ENCODE results near the gene SGCE.

SGCE gene

GRCh38 chr7:94639384-94639783, 16.5 kb downstream of the SGCE start:
- H2AFZ ChIP-seq (ENCODE audit: low read depth, low read length) = no peak overlapping the region
- H3K14ac ChIP-seq (ENCODE audit: low read length in 2 of 2) = no peak overlapping the region
- H3K9ac ChIP-seq (ENCODE audit: low read length) = no peak overlapping the region
- peaks cover 3 to 17% of the 10 kb centered on the region in 2 experiments for H3K36me3 ChIP-seq (ENCODE audit: control insufficient read depth in 1 of 2, insufficient read depth in 2 of 2, low read depth in 1 of 2, low read length in 2 of 2)
- H3K23ac ChIP-seq (ENCODE audit: low read length in 2 of 2) = no peak overlapping the region
- H3K79me1 ChIP-seq (replicated peaks; ENCODE audit: low read length, poor library complexity, severe bottlenecking) = peaks cover 18% of the 10 kb centered on the region
- H4K91ac ChIP-seq (ENCODE audit: low read length) = no peak overlapping the region
- H3K27me3 ChIP-seq (ENCODE audit: control insufficient read depth in 1 of 2, insufficient read depth in 1 of 2, low read length in 2 of 2) = no peaks in the 10 kb centered on the region
- H2BK120ac ChIP-seq (ENCODE audit: low read depth, low read length) = no peak overlapping the region
- H2BK5ac ChIP-seq (ENCODE audit: low read depth, low read length, poor library complexity, severe bottlenecking) = no peak overlapping the region
- no CpG with 5 or more reads among the region's 1 CpG for WGBS
- H3K9me3 ChIP-seq (ENCODE audit: control insufficient read depth, low read length) = no peaks in the 10 kb centered on the region
- no peak for DNase-seq
- H4K8ac ChIP-seq (ENCODE audit: low read length) = no peak overlapping the region
- no peak overlapping the region for H3K18ac ChIP-seq (ENCODE audit: low read depth in 1 of 2, low read length in 2 of 2)
- no peak overlapping the region for H2BK15ac ChIP-seq (ENCODE audit: low read depth, poor library complexity, severe bottlenecking)
- H3K4me1 ChIP-seq (ENCODE audit: control insufficient read depth, insufficient read depth, low read depth, low read length) = no peaks in the 10 kb centered on the region
- H3K27ac ChIP-seq (ENCODE audit: low read length, poor library complexity, severe bottlenecking) = no peak overlapping the region
- no peak overlapping the region for H2BK12ac ChIP-seq (ENCODE audit: low read length in 2 of 2)
- H3K4ac ChIP-seq (ENCODE audit: low read depth in 1 of 2, low read length in 2 of 2) = no peak overlapping the region
- no peak overlapping the region for H2AK5ac ChIP-seq (ENCODE audit: low read length, severe bottlenecking)
- no peak overlapping the region for H3K4me3 ChIP-seq (ENCODE audit: insufficient read depth in 1 of 2, low read depth in 1 of 2, low read length in 2 of 2)
- no peak overlapping the region for H3K4me2 ChIP-seq (ENCODE audit: low read length, poor library complexity, severe bottlenecking)

GRCh38 chr7:94635687-94636086, 20.2 kb downstream of the SGCE start:
- Histone ChIP-seq H3K4ac (ENCODE audit: low read depth in 1 of 2, low read length in 2 of 2) (no peak overlapping the region), H3K9ac (ENCODE audit: low read length) (no peak overlapping the region)

DNA sequence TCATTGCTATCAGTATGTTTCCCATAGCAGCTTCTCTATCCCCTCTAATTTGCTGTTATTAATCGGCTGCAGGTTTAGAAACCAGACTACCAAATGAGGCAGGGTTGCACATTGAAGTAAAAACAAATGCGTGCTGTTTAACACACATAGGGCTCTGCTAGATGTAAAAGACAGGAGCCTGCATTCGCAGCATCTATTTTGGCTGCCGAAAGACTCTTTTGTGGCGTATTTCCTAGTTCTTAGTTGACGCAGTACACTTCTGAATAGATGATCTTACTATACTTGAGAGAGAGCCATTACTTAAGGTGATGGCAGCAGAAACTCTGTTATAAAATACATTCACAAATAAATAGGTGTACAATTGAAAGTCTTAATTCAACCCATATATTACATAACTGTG, 21.4 kb downstream of the SGCE start:
- Histone ChIP-seq H2BK15ac (ENCODE audit: low read depth, poor library complexity, severe bottlenecking) (no peak overlapping the region), H3K23ac (ENCODE audit: low read length in 2 of 2) (no peak overlapping the region), H3K4me2 (ENCODE audit: low read length, poor library complexity, severe bottlenecking) (no peak overlapping the region), H2BK5ac (ENCODE audit: low read depth, low read length, poor library complexity, severe bottlenecking) (no peak overlapping the region), H3K79me1 (replicated peaks; ENCODE audit: low read length, poor library complexity, severe bottlenecking) (peaks cover 12% of the 10 kb centered on the region), H3K9me3 (ENCODE audit: control insufficient read depth, low read length) (no peaks in the 10 kb centered on the region), H2BK120ac (ENCODE audit: low read depth, low read length) (no peak overlapping the region), H3K27ac (ENCODE audit: low read length, poor library complexity, severe bottlenecking) (no peak overlapping the region), H3K4me1 (ENCODE audit: control insufficient read depth, insufficient read depth, low read depth, low read length) (no peaks in the 10 kb centered on the region), H3K36me3 (ENCODE audit: control insufficient read depth in 1 of 2, insufficient read depth in 2 of 2, low read depth in 1 of 2, low read length in 2 of 2) (peaks cover 0 to 7% of the 10 kb centered on the region in 2 experiments), H4K91ac (ENCODE audit: low read length) (no peak overlapping the region), H3K18ac (ENCODE audit: low read depth in 1 of 2, low read length in 2 of 2) (no peak overlapping the region), H2AK5ac (ENCODE audit: low read length, severe bottlenecking) (no peak overlapping the region), H4K8ac (ENCODE audit: low read length) (no peak overlapping the region), H2BK12ac (ENCODE audit: low read length in 2 of 2) (no peak overlapping the region), H3K14ac (ENCODE audit: low read length in 2 of 2) (no peak overlapping the region), H3K4ac (ENCODE audit: low read depth in 1 of 2, low read length in 2 of 2) (no peak overlapping the region), H3K9ac (ENCODE audit: low read length) (no peak overlapping the region), H3K4me3 (ENCODE audit: insufficient read depth in 1 of 2, low read depth in 1 of 2, low read length in 2 of 2) (no peak overlapping the region), H2AFZ (ENCODE audit: low read depth, low read length) (no peak overlapping the region), H3K27me3 (ENCODE audit: control insufficient read depth in 1 of 2, insufficient read depth in 1 of 2, low read length in 2 of 2) (no peaks in the 10 kb centered on the region)
- WGBS = 100% methylated on average over 6 of the region's 6 CpGs
- no peak for DNase-seq

More at GRCh38 chr7:94635687-94636086, 20.2 kb downstream of the SGCE start:
- H3K4me3 ChIP-seq (ENCODE audit: insufficient read depth in 1 of 2, low read depth in 1 of 2, low read length in 2 of 2) = no peak overlapping the region
- H3K14ac ChIP-seq (ENCODE audit: low read length in 2 of 2) = no peak overlapping the region
- H4K91ac ChIP-seq (ENCODE audit: low read length) = no peak overlapping the region
- H2BK120ac ChIP-seq (ENCODE audit: low read depth, low read length) = no peak overlapping the region
- no peak overlapping the region for H3K27ac ChIP-seq (ENCODE audit: low read length, poor library complexity, severe bottlenecking)
- H3K4me1 ChIP-seq (ENCODE audit: control insufficient read depth, insufficient read depth, low read depth, low read length) = no peaks in the 10 kb centered on the region
- H2BK15ac ChIP-seq (ENCODE audit: low read depth, poor library complexity, severe bottlenecking) = no peak overlapping the region
- H3K9me3 ChIP-seq (ENCODE audit: control insufficient read depth, low read length) = no peaks in the 10 kb centered on the region
- peaks cover 15% of the 10 kb centered on the region for H3K79me1 ChIP-seq (replicated peaks; ENCODE audit: low read length, poor library complexity, severe bottlenecking)
- H3K18ac ChIP-seq (ENCODE audit: low read depth in 1 of 2, low read length in 2 of 2) = no peak overlapping the region
- H3K23ac ChIP-seq (ENCODE audit: low read length in 2 of 2) = no peak overlapping the region
- no peak overlapping the region for H4K8ac ChIP-seq (ENCODE audit: low read length)
- H2AFZ ChIP-seq (ENCODE audit: low read depth, low read length) = no peak overlapping the region
- no peak overlapping the region for H3K4me2 ChIP-seq (ENCODE audit: low read length, poor library complexity, severe bottlenecking)
- no peak overlapping the region for H2BK12ac ChIP-seq (ENCODE audit: low read length in 2 of 2)
- H3K36me3 ChIP-seq (ENCODE audit: control insufficient read depth in 1 of 2, insufficient read depth in 2 of 2, low read depth in 1 of 2, low read length in 2 of 2) = peaks cover 2 to 17% of the 10 kb centered on the region in 2 experiments
- DNase-seq = no peak
- no peaks in the 10 kb centered on the region for H3K27me3 ChIP-seq (ENCODE audit: control insufficient read depth in 1 of 2, insufficient read depth in 1 of 2, low read length in 2 of 2)
- no peak overlapping the region for H2AK5ac ChIP-seq (ENCODE audit: low read length, severe bottlenecking)
- H2BK5ac ChIP-seq (ENCODE audit: low read depth, low read length, poor library complexity, severe bottlenecking) = no peak overlapping the region

- no peak overlapping the region for H3K4me2 ChIP-seq (ENCODE audit: low read length, poor library complexity, severe bottlenecking)
- H2BK12ac ChIP-seq (ENCODE audit: low read length in 2 of 2) = no peak overlapping the region
- H3K9me3 ChIP-seq (ENCODE audit: control insufficient read depth, low read length) = no peaks in the 10 kb centered on the region
- peaks cover 12% of the 10 kb centered on the region for H3K79me1 ChIP-seq (replicated peaks; ENCODE audit: low read length, poor library complexity, severe bottlenecking)
- H3K4me1 ChIP-seq (ENCODE audit: control insufficient read depth, insufficient read depth, low read depth, low read length) = no peaks in the 10 kb centered on the region
- H4K8ac ChIP-seq (ENCODE audit: low read length) = no peak overlapping the region
- no peak overlapping the region for H3K9ac ChIP-seq (ENCODE audit: low read length)
- H4K91ac ChIP-seq (ENCODE audit: low read length) = no peak overlapping the region
- no peak overlapping the region for H3K23ac ChIP-seq (ENCODE audit: low read length in 2 of 2)
- no peak overlapping the region for H3K4me3 ChIP-seq (ENCODE audit: insufficient read depth in 1 of 2, low read depth in 1 of 2, low read length in 2 of 2)
- 100% methylated on average over 1 of the region's 2 CpGs for WGBS
- H2BK120ac ChIP-seq (ENCODE audit: low read depth, low read length) = no peak overlapping the region
- no peak overlapping the region for H3K14ac ChIP-seq (ENCODE audit: low read length in 2 of 2)
- no peak overlapping the region for H2AFZ ChIP-seq (ENCODE audit: low read depth, low read length)
- no peak overlapping the region for H3K18ac ChIP-seq (ENCODE audit: low read depth in 1 of 2, low read length in 2 of 2)
- H3K27ac ChIP-seq (ENCODE audit: low read length, poor library complexity, severe bottlenecking) = no peak overlapping the region
- H2AK5ac ChIP-seq (ENCODE audit: low read length, severe bottlenecking) = no peak overlapping the region
- no peak for DNase-seq
- H2BK5ac ChIP-seq (ENCODE audit: low read depth, low read length, poor library complexity, severe bottlenecking) = no peak overlapping the region
- no peaks in the 10 kb centered on the region for H3K27me3 ChIP-seq (ENCODE audit: control insufficient read depth in 1 of 2, insufficient read depth in 1 of 2, low read length in 2 of 2)
- no peak overlapping the region for H3K4ac ChIP-seq (ENCODE audit: low read depth in 1 of 2, low read length in 2 of 2)
- peaks cover 0 to 5% of the 10 kb centered on the region in 2 experiments for H3K36me3 ChIP-seq (ENCODE audit: control insufficient read depth in 1 of 2, insufficient read depth in 2 of 2, low read depth in 1 of 2, low read length in 2 of 2)
- no peak overlapping the region for H2BK15ac ChIP-seq (ENCODE audit: low read depth, poor library complexity, severe bottlenecking)
These were observed 22.2 kb downstream of the SGCE start for GRCh38 chr7:94633687-94634086.

Data from mesenchymal stem cell (in vitro differentiated cells and primary cell).